Keratinocyte (primary cell): ENCODE results near the gene TMEM134.

Experiments used
- CTCF ChIP-seq, 3 experiments: IDR thresholded peaks in 1 of 3; conservative IDR thresholded peaks in 1 of 3; optimal IDR thresholded peaks in 1 of 3; 2 replicates in 2 of 3; 3 replicates in 1 of 3; pipeline versions ENCODE3 to v1.5.1; 2011; ENCODE audit warnings: low read length in 3 of 3, mild to moderate bottlenecking in 3 of 3, moderate library complexity in 2 of 3, control low read depth in 1 of 3, inconsistent platforms in 1 of 3; ENCODE audit not compliant: insufficient read depth in 2 of 3; ENCODE audit errors: extremely low read depth in 1 of 3
- EZH2 ChIP-seq: IDR thresholded peaks from one replicate; pipeline ENCODE4 v1.6.1; 2012; ENCODE audit warnings: inconsistent platforms, mild to moderate bottlenecking, low read length, moderate library complexity

GRCh38 chr11:67494371-67495233 lies 25.6 kb upstream of the TMEM134 start:
- no peak for TF ChIP-seq CTCF (optimal IDR thresholded peaks at IDR 0.05 in 1 of 3, IDR thresholded peaks at IDR 0.05 in 1 of 3, conservative IDR thresholded peaks at IDR 0.05 in 1 of 3; ENCODE audit: extremely low read depth in 1 of 3, insufficient read depth in 2 of 3, low read length in 3 of 3)
- TF ChIP-seq EZH2, result no peak
